GM10847 (cell line): ENCODE data around the gene KRT9.

ENCODE experiments used
- POLR2A ChIP-seq: IDR thresholded peaks from 2 replicates; pipeline ENCODE4 v1.6.1; 2011; ENCODE audit not compliant: insufficient read length; ENCODE audit errors: extremely low read depth

Gene KRT9

DNA sequence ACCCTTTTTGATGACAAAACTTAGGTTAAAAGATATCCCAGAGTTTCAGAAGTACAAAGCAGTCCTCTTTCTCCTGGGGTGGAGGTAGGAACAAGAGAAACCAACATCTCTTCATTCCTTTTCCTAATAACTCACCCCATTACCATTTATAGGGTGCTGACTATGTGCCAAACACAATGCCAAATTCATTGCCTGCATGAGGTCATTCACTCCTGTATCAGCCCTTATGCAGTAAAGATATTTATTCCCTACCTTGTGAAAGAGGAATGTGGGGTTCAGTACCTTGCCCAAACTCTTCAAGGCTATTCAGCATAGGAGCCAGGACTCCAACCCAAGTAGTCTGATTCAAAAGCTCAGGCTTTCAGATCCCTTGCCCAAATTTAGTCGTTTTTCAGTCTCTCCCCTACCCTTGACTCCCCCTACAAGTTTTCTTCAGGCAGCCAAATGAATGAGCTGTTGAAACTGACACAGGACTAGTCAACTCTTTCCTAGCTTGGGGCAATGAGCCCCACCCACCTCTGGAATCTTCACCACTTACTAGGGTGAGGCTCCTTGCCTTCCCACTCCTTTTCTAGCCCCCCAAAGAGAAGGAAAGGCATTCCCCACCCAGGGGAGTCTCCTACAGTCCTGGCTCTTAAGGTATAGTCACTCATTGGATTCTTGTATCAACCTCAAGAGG is 9.0 kb upstream of the KRT9 start:
- TF ChIP-seq POLR2A: no peak

DNA sequence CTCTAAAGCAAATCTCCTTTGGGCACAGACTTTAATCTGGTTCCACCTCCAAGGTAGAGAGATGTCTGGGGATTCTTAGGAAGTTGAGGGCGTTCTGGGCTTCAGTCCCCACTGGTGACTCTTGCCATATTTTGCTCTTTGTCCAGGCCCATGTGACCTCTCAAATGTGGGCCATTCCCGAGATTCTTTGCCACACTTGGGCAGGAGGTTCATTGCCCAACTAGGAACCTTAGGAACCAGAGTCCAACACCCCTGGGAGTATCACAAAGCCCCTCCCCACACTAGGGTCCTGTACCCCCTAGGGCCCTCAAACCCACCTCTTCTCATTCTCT is 8.4 kb upstream of the KRT9 start:
- TF ChIP-seq POLR2A: no peak

DNA sequence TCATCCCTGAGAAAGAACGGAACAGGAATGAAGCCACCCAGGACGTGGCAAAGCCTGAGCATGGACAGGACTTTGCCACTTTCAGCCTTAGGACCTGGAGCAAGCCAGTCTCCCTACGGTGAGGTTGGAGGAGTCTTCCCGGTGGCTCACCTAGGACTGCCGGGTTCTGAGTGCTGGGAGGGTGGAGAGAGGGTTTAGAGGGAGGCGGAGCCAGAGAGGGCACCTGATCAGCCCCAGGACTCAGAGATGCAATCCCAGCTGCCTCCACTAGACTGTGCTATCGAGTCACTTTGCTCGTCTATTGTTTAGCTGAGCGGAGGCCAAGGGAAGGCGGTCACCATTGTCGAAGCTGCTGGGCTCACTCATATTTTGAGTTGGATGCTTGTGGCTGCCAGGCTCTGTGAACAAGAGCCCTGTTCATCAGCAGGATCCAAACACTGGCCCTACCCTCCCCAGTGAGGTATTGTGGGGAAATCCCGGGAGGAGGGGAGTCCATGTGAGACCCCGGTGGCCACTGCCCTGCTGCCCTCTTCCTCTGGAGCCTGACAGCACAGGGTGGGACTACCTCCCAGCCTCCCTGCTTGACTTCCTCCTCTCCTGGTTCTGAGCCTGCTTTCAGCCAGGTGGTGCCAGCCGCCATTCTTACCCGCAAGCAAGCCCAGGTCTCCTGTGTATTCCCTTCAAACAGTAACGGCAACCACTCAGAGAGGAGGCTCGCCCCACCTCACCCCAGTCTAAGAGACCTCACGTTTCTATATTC is 7.8 kb upstream of the KRT9 start:
- no peak for TF ChIP-seq POLR2A

- no peak for TF ChIP-seq POLR2A
These were observed 7.1 kb upstream of the KRT9 start for GRCh38 chr17:41578971-41579370.

DNA sequence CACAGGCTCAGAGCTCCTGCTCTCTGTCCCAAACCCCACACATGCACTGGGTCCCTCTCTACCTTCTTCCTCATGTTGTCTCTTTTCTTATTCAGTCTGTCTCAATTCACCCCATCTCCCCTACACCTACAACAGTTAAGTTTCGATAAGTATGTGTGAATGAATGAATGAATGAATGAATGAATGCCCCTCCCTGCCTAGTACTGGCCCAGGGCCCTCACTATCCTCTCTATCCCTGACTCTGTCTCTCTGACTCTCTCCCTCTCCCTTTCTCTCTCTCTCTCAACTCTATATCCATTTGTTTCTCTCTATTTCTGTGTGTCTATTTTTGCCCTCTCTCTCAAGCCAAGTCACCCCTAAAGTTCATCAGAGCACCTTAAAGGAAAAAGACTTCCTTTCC is 6.7 kb upstream of the KRT9 start:
- no peak for TF ChIP-seq POLR2A

- TF ChIP-seq POLR2A: no peak
These were observed 3.5 kb upstream of the KRT9 start for GRCh38 chr17:41575336-41575735.

- TF ChIP-seq POLR2A: no peak
These were observed 4.5 kb downstream of the KRT9 start for GRCh38 chr17:41567317-41567716.

DNA sequence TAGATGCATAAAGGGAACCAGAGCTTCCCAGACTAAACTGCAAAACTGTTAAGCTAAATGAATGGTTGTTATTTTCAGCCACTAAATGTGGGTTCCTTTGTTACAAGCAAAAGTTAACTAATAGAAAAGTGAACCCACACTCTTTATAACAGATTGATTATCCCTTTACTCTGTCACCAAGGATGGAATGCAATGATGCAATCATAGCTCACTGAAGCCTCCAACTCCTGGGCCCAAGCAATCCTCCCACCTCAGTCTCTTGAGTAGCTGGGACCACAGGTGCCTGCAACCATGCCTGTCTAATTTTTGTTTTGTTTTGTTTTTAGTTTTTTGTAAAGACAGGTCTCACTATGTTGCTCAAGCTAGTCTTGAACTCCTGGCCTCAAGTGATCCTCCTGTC is 6.5 kb downstream of the KRT9 start:
- no peak for TF ChIP-seq POLR2A

DNA sequence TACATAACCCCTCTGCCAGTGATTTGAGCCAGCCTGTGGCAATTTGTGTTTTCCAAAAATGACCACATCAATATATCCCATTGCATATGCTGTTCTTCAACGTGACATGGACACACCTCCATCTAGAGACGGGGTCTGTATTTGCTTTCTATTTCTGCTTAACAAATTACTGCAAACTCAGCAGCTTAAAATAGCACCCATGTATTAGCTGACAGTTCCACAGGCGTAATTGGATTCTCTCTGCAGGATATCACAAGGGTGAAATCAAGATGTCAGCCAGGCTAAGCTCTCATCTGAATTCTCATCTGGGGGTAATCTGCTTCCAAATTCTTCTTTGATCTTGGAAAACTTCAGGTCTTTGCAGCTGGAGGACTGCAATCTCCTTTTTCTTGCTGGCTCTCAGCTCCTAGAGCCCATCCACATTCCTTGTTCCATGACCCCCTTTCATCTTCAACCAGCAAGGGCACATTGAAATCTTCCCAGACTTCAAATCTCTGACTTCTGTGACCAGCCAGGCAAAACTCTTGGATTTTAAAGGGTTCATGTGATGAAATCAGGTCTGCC is 8.2 kb downstream of the KRT9 start:
- TF ChIP-seq POLR2A: no peak

DNA sequence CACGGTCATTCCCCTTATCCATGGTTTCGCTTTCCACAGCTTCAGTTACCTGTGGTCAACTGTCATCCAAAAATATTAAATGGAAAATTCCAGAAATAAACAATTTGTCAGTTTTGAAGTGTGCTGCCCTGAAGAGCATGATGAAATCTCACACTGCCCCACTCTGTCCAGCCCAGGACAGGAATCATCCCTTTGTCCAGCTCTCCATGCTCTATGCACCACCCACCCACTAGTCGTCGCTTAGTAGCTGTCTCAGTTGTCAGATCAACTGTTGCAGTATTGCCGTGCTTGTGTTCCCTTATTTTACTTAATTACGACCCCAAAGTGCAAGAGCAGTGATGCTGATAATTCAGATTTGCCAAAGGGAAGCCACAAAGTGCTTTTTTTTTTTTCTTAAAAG is 10.3 kb downstream of the KRT9 start:
- TF ChIP-seq POLR2A: no peak

DNA sequence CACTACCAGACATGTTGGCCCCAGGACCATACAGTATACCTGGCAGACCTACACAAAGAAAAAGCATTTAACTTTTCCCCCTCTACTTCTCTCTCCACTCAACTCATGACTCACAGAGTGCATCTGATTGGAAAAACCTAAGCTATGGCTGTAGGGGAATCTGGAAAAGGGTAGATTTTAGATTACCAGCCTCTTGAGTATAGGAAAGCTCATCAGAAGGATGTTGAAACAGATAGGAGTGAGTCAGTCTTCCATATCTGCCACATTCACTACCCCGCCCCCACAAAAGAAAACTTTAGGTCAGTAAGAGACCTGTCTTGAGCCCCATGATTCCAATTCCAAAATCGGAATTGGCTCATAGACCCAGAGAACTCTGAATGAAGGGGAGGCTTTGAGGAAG is 12.3 kb downstream of the KRT9 start:
- no peak for TF ChIP-seq POLR2A

GRCh38 chr17:41556931-41557330 is 14.9 kb downstream of the KRT9 start:
- TF ChIP-seq POLR2A: no peak

DNA sequence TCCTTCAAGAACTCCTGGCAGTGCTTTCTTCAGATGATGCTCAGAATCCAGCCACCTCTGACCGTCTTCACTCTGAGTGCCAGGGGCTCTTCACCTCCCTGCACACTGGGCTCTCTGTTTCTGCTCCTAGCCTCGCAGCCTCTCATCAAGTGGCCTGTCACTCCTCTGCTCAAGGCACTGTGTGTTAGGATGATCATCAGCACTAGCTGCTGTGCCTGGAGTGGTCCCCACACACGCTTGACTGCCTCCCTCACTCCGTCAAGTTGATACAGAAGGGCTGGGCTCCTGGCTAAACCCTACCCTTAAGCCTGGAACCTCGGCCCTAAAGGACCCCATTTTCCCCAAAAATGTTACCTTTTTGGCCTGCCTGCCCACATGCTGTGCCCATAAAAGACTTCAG is 15.6 kb downstream of the KRT9 start:
- TF ChIP-seq POLR2A: no peak

DNA sequence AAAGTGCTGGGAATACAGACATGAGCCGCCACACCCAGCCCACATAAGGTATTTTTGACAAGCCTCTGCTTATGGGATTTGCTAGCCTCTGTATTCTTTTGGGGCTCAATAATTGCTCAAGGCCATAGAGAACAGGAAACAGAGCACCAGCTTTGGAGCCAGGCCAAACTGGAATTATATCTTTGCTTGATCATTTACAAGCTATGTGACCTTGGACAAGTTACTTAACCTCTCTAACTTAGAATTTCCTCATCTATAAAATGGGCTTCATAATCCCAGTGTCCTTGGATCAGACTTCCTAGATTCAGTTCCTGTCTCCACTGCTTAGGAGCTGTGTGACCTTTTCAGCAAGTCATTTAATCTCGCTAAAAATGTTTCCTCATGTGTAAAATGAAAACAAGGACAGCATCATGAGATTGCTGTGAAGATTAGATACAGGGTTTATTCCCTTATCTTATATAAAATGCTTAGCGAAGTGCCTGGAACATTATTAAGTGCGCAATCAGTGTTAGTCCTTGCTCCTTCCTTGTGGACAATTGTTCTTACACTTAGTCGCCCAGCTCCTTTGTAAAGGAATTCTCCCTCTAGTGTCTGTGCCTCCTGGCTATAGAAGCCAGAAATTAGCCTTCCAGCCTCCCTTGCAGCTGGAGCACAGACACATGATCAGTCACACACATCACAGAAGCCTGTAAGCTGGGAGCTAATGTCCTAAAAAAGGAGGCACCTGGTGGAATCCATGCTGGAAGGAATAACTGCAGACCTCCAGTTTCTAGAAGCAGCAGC is 16.6 kb downstream of the KRT9 start:
- TF ChIP-seq POLR2A: no peak

- TF ChIP-seq POLR2A: no peak
These were observed 17.7 kb downstream of the KRT9 start for GRCh38 chr17:41553987-41554680.
